PFSK-1 (cell line): ENCODE data around the gene RTEL1.

ENCODE experiments used
- FOXP2 ChIP-seq: optimal IDR thresholded peaks from 2 replicates; pipeline ENCODE3; 2011; ENCODE audit warnings: borderline replicate concordance, control low read depth, inconsistent platforms; ENCODE audit not compliant: insufficient read depth; ENCODE audit errors: extremely low read length, extremely low read depth
- POLR2AphosphoS5 ChIP-seq: IDR thresholded peaks from 2 replicates; pipeline ENCODE4 v1.6.1; 2012; ENCODE audit warnings: low read depth, mild to moderate bottlenecking, control low read depth, low read length, moderate library complexity
- REST ChIP-seq, 2 experiments: IDR thresholded peaks; 2 replicates each; pipeline versions ENCODE4 v1.6.1 to v1.8.0; 2011 to 2012; ENCODE audit warnings: low read depth in 2 of 2, low read length in 2 of 2, control low read depth in 1 of 2, inconsistent platforms in 1 of 2, mild to moderate bottlenecking in 1 of 2, moderate library complexity in 1 of 2; ENCODE audit not compliant: insufficient read depth in 1 of 2
- SIN3A ChIP-seq: IDR thresholded peaks from 2 replicates; pipeline ENCODE4 v1.6.1; 2012; ENCODE audit warnings: mild to moderate bottlenecking, low read length, moderate library complexity, borderline replicate concordance; ENCODE audit not compliant: insufficient read depth
- TAF1 ChIP-seq: IDR thresholded peaks from 2 replicates; pipeline ENCODE4 v1.6.1; 2012; ENCODE audit warnings: low read length, control low read depth, borderline replicate concordance; ENCODE audit not compliant: insufficient read depth

The RTEL1 gene

GRCh38 chr20:63703471-63703975, 45.4 kb downstream of the RTEL1 start:
- TF ChIP-seq SIN3A, result no peak
- no peak for TF ChIP-seq POLR2AphosphoS5
- TF ChIP-seq REST (IDR thresholded peaks at IDR 0.05; ENCODE audit: insufficient read depth in 1 of 2, low read depth in 2 of 2, low read length in 2 of 2), result no peak
- no peak for TF ChIP-seq TAF1
- TF ChIP-seq FOXP2, result no peak

GRCh38 chr20:63703976-63704748, 46.0 kb downstream of the RTEL1 start:
- TF ChIP-seq REST (IDR thresholded peaks at IDR 0.05; ENCODE audit: insufficient read depth in 1 of 2, low read depth in 2 of 2, low read length in 2 of 2), result no peak
- TF ChIP-seq TAF1, result no peak
- no peak for TF ChIP-seq FOXP2
- TF ChIP-seq SIN3A, result no peak
- TF ChIP-seq POLR2AphosphoS5, result no peak

GRCh38 chr20:63704749-63705117, 46.6 kb downstream of the RTEL1 start:
- TF ChIP-seq REST (IDR thresholded peaks at IDR 0.05; ENCODE audit: insufficient read depth in 1 of 2, low read depth in 2 of 2, low read length in 2 of 2) (no peak), SIN3A (no peak), FOXP2 (no peak), TAF1 (no peak), POLR2AphosphoS5 (no peak)

- no peak for TF ChIP-seq FOXP2
- no peak for TF ChIP-seq SIN3A
- TF ChIP-seq TAF1, result no peak
- no peak for TF ChIP-seq POLR2AphosphoS5
- TF ChIP-seq REST (IDR thresholded peaks at IDR 0.05; ENCODE audit: insufficient read depth in 1 of 2, low read depth in 2 of 2, low read length in 2 of 2), result no peak
These were observed 47.3 kb downstream of the RTEL1 start for GRCh38 chr20:63705232-63706026.
